Panc1 (cell line): ENCODE results near the gene CLCN6.

Source experiments
- CTCF ChIP-seq: fragments of 450-650 bp; IDR thresholded peaks from 2 replicates; pipeline ENCODE4 v1.5.1; 2017; ENCODE audit warnings: mild to moderate bottlenecking
- POLR2AphosphoS5 ChIP-seq: IDR thresholded peaks from 2 replicates; pipeline ENCODE4 v1.6.1; 2012; ENCODE audit warnings: mild to moderate bottlenecking, low read depth, low read length, moderate library complexity
- SIN3A ChIP-seq: IDR thresholded peaks from 2 replicates; pipeline ENCODE4 v1.6.1; 2012; ENCODE audit warnings: low read depth, mild to moderate bottlenecking, low read length, moderate library complexity, borderline replicate concordance; ENCODE audit not compliant: insufficient read depth
- TCF7L2 ChIP-seq: IDR thresholded peaks from 2 replicates; pipeline ENCODE4 v1.6.1; 2011; ENCODE audit warnings: mild to moderate bottlenecking, low read depth, low read length, inconsistent platforms
- TF ChIP-seq, protein P1 (sequence below), 2 experiments: IDR thresholded peaks; 2 replicates each; pipeline ENCODE4 v1.6.1; 2011 to 2012; ENCODE audit warnings: low read depth in 2 of 2, control low read depth in 1 of 2, low read length in 1 of 2, mild to moderate bottlenecking in 1 of 2, moderate library complexity in 1 of 2; ENCODE audit not compliant: insufficient read depth in 1 of 2

GRCh38 chr1:11817192-11817591 is 11.2 kb downstream of the CLCN6 start:
- TF ChIP-seq CTCF (no peak), TCF7L2 (no peak), POLR2AphosphoS5 (no peak), SIN3A (no peak)
- TF ChIP-seq, protein P1, sequence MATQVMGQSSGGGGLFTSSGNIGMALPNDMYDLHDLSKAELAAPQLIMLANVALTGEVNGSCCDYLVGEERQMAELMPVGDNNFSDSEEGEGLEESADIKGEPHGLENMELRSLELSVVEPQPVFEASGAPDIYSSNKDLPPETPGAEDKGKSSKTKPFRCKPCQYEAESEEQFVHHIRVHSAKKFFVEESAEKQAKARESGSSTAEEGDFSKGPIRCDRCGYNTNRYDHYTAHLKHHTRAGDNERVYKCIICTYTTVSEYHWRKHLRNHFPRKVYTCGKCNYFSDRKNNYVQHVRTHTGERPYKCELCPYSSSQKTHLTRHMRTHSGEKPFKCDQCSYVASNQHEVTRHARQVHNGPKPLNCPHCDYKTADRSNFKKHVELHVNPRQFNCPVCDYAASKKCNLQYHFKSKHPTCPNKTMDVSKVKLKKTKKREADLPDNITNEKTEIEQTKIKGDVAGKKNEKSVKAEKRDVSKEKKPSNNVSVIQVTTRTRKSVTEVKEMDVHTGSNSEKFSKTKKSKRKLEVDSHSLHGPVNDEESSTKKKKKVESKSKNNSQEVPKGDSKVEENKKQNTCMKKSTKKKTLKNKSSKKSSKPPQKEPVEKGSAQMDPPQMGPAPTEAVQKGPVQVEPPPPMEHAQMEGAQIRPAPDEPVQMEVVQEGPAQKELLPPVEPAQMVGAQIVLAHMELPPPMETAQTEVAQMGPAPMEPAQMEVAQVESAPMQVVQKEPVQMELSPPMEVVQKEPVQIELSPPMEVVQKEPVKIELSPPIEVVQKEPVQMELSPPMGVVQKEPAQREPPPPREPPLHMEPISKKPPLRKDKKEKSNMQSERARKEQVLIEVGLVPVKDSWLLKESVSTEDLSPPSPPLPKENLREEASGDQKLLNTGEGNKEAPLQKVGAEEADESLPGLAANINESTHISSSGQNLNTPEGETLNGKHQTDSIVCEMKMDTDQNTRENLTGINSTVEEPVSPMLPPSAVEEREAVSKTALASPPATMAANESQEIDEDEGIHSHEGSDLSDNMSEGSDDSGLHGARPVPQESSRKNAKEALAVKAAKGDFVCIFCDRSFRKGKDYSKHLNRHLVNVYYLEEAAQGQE (IDR thresholded peaks at IDR 0.05; ENCODE audit: insufficient read depth in 1 of 2, low read depth in 2 of 2, low read length in 1 of 2), result no peak
